Activated naive CD8-positive, alpha-beta T cell treated with anti-CD3 and anti-CD28 coated beads, Interleukin-2, amount 50 U/mL, for 16 hours (primary cell): Measurements from ENCODE around the gene RPL35.
"Not testable (repeated sequence)": the region's sequence is repeated elsewhere in the genome, so short reads cannot be mapped to it uniquely, and the experiment has no call there.

Source experiments
- DNase-seq: peaks from one replicate; pipeline ENCODE4 v3.0.0-alpha.2; 2020; ENCODE audit warnings: low read depth, low spot score

The RPL35 gene

DNA sequence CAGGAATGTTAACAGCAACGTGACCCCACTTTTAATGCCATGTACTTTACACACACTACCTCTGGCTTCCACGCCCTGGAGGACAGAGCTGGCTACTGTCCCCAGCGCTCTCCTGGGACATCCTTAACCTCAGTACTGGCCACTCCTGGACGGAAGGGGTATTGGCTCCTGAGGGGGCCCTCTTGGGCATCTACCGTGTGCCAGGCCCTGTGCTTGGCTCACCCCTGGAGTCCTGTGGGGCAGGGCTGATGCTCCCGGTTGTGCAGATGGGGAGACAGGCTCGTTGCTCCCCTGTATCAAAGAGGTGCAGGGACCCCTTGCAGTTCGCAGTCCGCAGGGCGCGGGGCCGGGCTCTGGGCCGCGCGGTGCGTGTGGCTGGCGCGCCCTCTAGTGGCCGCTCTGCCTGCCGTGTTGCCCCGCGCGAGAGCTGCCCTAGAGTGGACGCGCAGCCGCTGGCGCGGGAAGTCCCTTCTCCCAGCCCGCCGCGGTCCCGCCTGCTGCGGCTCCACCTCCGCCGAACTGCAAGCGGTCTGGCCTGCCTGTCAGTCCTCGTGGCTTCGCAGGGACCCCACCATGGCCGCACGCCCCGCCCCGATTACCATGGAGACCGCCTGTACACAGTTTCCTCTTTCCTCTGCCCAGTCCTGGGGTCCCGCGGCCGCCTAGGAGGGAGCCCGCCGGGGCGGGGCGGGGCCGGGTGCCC lies 8.8 kb downstream of the RPL35 start, which contains the start of gene WDR38:
Gene WDR38 (plus strand): TSS at position 632 of the 703 bp plus-strand sequence. CDS start 72 bp downstream, outside the sequence.
- DNase-seq = peak; percentile 41

DNA sequence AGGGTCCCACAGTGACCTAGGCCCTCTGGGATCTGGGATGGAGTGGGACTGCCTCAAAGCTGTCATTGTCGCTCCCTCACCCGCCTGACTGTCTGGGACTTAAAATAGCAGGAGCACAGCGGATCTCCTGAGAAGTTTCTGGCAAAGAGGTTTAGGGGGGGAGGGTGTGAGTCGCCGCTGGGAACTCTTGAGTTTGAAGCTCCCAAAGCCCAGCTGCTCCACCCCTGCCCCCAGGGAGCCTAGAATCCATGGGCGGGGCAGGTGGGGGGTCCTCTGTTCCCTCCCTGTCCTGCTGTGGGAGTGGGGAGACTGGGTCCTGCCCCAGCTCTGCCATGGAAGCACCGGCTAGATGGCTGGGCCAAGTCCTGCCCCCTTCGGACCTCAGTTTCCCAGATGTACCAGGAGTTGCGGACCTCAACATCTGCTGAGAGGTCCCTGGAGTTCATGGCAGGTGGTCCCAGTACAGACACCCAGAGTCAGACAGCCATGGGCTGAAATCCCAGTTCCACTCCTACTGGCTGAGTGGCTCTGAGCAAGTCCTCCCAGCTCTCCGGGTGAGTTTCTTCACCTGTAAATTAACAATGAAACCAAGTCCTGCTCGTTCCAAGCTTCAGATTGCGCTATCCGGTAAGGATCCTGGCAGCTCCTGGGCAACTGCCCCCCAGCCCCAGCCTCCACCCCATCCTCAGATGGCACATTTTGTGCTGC lies 9.5 kb downstream of the RPL35 start:
- no peak for DNase-seq

DNA sequence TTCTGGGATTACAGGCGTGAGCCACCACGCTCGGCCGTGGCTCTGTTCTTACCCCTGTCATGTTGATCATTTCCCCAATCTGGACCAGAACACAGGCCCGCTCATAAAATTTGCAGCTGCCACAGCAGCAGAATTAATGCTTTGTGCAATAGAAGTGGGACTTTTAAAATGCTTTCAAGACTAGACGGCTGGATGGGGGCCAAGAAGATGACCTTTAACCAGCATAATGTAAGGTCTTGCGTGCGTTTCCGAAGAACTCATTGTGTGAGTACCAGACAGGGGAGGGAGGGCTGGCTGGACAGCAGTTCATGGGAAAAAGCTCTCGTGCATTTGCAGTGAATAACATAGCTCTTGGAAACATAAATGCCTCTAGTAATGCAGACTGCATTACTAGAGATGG lies 12.0 kb downstream of the RPL35 start:
- no peak for DNase-seq

DNA sequence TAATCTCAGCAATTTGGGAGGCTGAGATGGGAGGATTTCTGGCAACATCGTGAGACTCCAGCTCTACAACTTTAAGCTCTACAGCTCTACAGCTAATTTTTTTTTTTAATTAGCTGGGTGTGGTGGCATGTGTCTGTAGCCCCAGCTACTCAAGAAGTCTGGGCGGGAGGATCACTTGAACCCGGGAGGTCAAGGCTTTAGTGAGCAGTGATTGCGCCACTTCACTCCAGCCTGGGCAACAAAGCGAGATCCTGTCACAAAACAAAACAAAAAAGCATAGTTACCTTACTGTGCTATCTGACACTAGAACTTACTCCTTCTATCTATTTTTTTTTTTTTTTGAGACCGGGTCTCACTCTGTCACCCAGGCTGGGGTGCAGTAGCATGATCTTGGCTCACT lies 14.8 kb downstream of the RPL35 start:
- no peak for DNase-seq

DNA sequence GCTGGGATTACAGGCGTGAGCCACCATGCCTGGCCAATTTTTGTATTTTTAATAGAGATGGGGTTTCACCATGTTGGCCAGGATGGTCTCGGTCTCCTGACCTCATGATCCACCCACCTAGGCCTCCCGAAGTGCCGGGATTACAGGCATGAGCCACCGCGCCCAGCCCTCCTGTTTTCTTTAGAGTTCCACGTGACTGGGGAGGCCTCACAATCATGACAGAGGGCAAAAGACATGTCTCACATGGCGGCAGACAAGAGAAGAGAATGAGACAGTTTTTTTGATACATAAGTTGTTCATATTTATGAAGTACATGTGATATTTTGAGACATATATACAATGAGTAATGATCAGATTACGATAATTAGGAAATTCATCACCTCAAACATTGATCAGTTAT lies 15.3 kb downstream of the RPL35 start:
- DNase-seq = not testable (repeated sequence)

DNA sequence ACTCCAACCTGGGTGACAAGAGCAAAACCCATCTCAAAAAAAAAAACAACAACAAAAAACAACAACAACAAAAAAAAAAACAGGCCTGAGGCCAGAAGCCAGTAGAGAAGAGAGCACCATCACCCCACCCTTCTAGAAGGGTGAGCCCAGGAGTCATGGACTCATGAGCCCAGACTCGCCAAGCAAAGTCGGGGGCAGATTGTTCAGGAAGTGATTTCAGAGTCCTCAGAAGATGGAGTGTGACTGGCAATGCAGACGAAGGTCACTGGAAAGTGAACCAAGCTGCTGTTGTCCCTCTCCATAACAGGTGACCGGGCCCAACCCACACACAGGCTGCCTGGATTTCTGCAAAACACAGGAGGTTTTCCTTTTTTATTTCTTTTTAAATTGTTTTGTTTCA lies 17.5 kb downstream of the RPL35 start:
- no peak for DNase-seq

DNA sequence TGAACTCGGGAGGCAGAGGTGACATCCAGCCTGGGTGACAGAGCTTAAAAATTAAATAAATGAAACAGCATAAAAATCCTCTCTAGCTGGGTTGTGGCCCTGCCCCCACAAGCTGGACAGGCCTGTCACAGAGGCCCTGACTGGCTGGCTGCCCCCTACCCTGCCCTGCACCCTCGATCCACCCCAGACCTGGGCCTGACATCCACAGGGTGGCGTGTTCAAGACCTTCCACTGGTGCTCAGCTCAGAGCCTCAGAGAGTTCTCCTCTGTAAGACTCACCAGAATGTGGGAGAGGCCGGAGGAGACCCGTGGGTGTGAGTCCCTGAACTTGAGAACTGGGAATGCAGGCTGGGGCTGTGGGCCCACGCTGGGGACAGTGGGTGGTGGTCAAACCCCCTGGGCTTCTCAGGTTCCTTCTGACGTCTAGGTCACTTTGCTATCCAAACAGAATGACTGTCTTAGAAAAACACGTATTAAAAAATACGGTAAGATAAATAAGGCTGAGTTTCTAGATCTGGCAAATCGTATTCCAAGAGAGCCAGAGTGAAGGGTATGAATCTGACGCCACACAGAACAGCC lies 18.2 kb downstream of the RPL35 start:
- DNase-seq = no peak

DNA sequence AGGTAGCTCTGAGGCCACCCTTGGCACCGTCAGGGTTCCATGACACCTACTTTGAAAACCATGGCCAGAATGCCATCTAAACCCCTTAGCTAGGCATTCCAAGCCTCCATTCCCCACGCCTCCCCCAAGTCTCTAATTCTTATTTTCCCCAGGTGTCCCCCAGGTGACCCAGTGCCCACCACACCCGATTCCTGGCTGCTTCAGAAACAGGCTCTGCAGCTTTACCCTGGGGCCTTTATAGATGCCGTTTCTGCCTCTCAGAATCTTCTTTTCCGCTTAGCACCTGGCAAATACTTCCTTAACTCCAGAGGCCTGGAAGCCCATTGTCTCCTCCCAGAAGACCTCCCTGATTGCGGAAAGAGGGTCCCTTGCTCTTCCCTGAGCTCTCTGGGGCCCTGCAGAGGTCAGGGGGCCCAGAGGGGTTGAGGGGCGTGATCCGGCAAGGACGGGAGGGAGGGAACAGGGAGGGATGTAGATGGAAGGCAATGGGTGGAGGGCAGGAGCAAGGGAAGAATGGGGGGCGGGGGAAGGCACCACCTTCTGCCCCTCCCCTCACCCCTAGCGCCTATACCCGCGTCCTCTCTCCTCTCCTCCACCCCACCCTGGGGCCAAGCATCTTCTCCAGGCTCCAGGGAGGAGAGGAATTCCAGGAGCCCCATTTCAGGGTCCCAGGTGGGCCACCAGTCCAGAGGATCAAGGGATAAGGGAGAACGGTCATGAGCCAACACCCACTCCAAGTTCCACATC lies 20.5 kb downstream of the RPL35 start:
- DNase-seq = no peak

DNA sequence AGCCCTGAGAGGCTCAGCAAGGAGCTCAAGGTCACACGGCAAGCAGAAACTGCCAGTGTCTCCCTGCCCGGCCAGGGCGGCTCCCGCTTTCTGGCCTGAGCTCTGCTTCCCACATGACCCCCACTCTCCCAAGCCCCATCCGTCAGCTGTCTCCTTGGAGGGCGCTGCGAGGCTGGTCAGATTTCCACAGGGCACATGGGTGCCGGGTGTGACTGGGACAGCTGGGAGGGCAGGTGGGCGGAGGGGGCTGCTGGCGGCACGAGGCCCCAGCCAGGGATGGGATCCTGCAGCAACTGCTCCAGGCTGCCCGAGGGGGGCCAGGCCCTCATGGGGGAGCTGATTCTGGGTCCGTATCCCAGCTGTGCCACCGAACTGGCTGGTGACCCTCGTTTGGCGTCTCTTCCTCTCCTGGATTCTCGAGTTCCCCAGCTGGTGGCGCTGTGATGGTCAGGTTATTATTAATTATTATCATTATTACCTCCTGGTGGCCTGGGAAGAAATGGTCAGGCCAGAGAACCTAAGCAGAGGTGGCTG lies 21.4 kb downstream of the RPL35 start:
- DNase-seq = no peak

DNA sequence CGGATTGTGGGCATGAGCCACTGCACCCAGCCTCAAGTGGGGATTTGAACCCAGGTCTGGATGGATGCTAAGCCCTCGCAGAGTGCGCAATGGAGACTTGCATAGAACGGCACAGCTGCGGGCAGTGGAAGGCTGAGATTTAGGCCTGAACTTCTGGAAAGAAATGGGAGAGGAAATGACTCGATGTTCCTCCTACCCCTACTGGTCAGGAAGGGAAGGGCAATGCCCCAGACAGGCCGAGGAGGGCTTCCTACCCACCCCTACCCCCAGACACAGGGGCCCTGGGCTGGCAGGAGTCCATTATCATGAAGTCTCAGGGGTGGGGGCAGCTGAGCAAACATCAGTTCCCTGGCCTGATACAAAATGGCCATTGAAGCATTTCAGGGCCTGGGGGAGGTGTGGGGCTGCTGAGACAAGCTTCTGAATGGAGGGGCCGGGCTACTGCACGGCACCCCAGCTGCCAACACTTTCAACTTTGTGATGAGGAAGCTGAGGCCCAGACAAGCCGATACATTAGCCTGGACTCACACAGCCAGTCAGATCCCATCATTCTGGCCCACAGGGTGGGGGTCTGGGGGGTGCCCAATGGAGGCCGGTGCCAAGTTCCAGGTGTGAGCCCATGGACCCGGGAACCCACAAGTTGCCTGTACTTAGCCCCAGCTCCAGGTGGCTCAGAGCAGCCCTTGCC lies 22.0 kb downstream of the RPL35 start:
- DNase-seq = no peak

DNA sequence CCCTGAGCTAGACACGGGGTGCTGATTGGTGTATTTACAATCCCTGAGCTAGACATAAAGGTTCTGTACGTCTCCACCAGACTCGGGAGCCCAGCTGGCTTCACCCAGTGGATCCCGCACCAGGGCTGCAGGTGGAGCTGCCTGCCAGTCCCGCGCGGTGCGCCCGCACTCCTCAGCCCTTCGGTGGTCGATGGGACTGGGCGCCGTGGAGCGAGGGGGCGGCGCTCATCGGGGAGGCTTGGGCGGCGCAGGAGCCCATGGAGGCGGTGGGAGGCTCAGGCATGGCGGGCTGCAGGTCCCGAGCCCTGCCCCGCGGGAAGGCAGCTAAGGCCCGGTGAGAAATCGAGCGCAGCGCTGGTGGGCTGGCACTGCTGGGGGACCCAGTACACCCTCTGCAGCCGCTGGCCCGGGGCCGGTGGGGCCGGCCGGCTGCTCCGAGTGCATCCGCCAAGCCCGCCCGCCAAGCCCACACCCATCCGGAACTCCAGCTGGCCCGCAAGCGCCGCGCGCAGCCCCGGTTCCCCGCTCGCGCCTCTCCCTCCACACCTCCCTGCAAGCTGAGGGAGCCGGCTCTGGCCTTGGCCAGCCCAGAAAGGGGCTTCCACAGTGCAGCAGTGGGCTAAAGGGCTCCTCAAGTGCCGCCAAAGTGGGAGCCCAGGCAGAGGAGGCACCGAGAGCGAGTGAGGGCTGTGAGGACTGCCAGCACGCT lies 23.0 kb downstream of the RPL35 start:
- not testable (repeated sequence) for DNase-seq

DNA sequence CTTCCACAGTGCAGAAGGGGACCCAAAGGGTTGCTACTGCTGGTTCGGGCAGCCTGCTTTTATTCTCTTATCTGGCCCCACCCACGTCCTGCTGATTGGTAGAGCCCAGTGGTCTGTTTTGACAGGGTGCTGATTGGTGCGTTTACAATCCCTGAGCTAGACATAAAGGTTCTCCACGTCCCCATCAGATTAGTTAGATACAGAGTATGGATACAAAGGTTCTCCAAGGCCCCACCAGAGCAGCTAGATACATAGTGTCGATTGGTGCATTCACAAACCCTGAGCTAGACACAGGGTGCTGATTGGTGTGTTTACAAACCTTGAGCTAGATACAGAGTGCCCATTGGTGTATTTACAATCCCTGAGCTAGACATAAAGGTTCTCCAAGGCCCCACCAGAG lies 23.6 kb downstream of the RPL35 start:
- not testable (repeated sequence) for DNase-seq

DNA sequence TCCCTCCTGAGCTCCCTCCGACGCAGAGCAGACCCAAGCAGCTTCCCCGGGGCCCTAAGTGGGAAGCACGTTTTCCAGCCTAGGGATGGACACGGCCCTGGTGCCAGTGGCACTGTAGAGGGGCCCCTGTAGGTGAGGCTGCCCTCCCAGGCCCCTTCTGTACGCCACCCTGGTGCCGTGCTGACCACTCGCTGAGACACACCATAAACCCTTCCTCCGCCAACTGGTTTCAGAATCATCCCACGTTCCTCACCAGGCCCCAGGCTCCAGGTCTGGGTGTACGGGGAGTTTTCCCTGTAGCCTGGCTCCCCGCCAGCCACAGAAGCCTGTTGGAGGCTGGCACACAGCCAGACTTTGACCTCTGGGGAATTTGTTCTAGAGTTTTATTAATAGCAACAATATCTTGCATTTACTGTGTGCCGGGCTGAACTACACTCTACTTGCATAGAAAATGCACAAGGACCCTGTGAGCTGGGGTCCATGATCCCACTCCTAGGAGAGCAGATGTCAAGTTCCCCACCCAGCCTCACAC lies 26.7 kb downstream of the RPL35 start:
- DNase-seq = no peak

DNA sequence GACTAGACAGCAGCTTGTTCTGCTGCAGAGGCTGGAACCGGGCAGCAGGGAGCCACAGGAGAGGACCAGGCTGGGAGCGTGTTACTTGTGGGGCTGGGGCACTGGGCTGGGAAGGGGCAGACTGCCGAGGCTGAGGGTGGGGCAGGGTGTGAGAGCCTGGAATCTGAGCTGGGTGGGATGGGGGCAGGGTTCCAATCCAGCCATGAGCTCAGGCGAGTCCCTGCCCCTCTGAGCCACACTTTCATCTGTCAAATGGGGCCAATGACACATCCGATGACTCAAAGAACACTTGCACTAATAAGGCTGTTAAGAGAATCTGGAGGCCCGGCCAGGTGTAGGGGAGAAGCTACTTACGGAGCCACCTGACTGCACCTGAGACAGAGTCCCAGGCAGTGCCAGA lies 27.2 kb downstream of the RPL35 start:
- no peak for DNase-seq

DNA sequence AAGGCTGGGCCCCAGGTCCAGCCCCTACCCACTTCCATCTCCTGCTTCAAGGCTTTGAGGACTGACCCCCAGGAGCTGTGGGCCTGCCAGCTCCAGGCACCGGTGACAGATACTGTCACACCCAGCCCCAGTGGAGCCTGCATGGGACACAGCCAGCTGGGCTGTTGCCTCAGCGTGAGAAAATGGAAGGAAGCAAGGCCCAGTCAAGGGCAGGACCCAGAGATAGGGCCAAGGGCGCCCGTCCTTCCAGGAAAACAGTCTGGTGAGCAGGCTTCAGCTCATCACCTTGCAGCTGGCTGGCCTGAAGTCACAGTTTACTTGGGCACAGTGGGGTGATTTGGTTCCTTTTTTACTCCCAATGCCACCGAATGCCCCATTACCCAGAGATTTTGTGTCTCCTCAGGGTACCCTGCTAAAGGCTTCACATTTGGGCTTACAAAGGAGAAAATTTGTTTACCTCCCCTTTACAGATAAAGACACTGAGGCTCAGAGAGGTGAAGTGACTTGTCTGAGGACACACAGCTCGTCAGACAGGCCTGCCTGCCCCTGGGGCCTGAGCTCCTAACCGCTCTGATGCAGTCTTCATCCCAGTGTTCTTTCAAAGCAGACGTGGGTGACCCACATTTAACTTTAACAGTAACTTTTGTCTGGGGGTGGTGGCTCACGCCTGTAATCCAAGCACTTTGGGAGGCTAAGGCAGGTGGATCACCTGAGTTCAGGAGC lies 30.0 kb downstream of the RPL35 start:
- DNase-seq = no peak

DNA sequence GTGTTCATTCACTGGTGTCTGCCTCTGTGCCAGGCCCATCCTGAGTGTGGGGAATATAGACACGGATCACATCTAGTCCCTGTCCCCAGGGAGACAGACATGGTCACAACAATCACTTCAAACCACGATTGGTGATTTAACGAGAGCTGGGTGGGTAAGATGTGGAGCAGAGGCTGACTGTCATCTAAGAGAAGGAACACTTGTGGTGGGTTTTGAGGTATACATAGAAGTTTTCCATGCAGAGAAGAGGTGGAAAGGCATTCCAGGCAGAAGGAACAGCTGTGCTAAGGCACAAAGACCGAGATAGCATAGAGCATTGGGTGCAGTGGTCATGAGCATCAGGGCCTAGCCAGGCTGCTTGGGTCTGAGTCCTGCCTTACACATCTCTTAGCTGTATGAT lies 31.2 kb downstream of the RPL35 start:
- DNase-seq = no peak

DNA sequence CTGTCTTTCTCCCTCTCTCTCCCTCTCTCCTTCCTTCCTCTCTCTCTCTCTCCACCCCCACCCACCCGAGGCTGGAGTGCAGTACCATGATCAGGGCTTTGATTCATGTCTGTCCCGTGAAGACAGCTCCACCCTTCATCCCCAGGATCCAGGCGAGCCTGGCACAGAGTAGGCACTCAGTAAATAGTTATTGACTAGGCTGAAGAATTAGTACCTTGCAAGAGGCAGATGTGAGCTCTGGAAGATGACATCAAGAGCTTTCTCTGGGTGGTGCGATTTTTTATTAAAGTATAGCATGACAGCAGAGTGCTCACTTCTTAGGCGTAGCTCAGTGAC lies 32.5 kb downstream of the RPL35 start:
- no peak for DNase-seq

DNA sequence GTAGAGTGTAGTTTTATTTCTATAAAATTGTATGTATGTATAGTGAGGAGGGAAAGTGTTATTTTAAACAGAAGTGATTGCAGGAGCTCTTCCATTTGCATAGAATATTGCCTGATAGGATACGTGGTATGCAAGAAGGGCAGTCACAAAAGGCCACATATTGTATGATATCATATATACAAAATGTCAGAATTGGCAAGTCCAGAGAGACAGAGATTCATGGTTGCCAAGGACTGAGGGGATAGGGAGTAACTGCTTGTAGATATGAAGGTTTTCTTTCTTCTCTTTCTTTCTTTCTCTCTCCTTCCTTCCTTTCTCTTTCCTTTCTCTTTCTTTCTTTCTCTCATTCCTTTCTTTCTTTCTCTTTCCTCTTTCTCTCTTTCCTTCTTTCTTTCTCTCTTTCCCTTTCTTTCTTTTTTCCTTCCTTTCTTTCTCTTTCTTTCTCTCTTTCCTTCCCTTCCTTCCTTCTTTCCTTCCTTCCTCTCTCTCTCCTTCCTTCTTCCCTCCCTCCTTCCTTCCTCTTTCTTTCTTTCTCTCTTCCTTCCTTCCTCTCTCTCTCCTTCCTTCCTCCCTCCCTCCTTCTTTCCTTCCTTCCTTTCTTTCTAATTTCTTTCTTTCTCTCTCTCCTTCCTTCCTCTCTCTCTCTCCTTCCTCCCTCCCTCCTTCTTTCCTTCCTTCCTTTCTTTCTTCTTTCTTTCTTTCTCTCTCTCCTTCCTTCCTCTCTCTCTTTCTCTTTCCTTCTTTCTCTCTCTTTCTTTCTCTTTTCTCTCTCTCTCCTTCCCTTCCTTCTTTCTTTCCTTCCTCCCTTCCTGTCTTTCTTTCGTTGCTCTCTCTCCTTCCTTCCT lies 33.0 kb downstream of the RPL35 start:
- DNase-seq = no peak
